SK-N-SH (cell line): ENCODE data around the gene RGS17.

ENCODE experiments used
- CTCF ChIP-seq: fragments of 200-600 bp; sonication (generic); IDR thresholded peaks from 2 replicates; pipeline ENCODE4 v1.6.1; 2017; ENCODE audit warnings: antibody characterized with exemption, mild to moderate bottlenecking, moderate library complexity
- POLR2AphosphoS5 ChIP-seq: IDR thresholded peaks from 2 replicates; pipeline ENCODE4 v1.6.1; 2012; ENCODE audit warnings: low read depth, low read length
- TCF12 ChIP-seq: IDR thresholded peaks from 2 replicates; pipeline ENCODE4 v1.4.0; 2012

- no peak for TF ChIP-seq CTCF
- TF ChIP-seq TCF12: peak; percentile 9; the same call in 1 of the 2 replicates
- TF ChIP-seq POLR2AphosphoS5: no peak
Measured at GRCh38 chr6:153150752-153151440, 19.8 kb upstream of the RGS17 start.
